Stimulated activated CD8-positive, alpha-beta memory T cell treated with anti-CD3 and anti-CD28 coated beads, Interleukin-7, amount 100 ng/mL, for 4 hours (primary cell): ENCODE results near the gene UCHL5.

Source experiments
- DNase-seq, 2 donors: peaks; one replicate each; pipeline ENCODE4 v3.0.0-alpha.2; 2020; ENCODE audit warnings: low read depth in 2 of 2

Gene UCHL5

DNA sequence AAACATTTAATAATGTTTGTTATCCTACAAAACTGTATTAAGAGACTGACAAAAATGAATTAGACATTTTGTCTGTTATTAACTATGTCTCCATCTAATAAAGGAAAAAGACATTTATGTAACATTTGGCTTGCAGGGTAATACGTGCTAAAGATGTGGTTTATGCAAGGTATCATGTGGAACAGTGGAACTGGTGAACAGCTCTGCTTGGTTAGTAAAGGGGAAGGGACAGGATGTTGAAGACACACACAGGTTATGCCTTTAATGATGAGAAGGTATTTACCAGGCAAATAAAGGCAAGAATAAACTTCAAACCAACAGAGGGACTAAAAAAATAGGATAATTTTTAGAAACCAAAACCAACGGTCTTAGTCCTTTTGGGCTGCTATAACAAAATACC is 93.1 kb downstream of the UCHL5 start:
- DNase-seq, result no peak

DNA sequence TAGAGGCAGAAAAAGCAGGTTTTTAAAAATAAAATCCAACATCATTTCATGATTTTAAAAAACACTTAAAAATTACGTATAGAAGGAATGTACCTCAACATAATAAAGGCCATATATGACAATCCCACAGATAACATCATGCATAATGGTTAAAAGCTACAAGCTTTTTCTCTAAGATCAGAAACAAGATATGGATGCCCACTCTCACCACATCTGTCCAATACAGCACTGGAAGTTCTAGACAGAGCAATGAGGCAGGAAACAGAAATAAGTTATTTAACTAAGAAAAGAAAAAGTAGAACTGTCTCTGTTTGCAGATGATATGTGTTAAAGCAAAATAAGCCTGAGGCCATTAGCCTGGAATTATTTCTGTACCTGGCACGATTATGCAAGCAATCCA is 96.3 kb downstream of the UCHL5 start:
- DNase-seq, result no peak
